Activated naive CD8-positive, alpha-beta T cell (primary cell): ENCODE data around the gene ZFP90.
"Not testable (repeated sequence)": the region's sequence is repeated elsewhere in the genome, so short reads cannot be mapped to it uniquely, and the experiment has no call there.

Source experiments
- H3K27ac Mint-ChIP-seq: one replicate; pipeline ENCODE4 v1.8.0; 2021; ENCODE audit warnings: mixed read lengths
- H3K27me3 Mint-ChIP-seq: one replicate; pipeline ENCODE4 v1.8.0; 2021; ENCODE audit warnings: mixed read lengths
- H3K36me3 Mint-ChIP-seq: one replicate; pipeline ENCODE4 v1.8.0; 2021; ENCODE audit warnings: mixed read lengths
- H3K4me1 Mint-ChIP-seq: one replicate; pipeline ENCODE4 v1.8.0; 2021; ENCODE audit warnings: low read depth, mixed read lengths
- H3K4me3 Mint-ChIP-seq: one replicate; pipeline ENCODE4 v1.8.0; 2021; ENCODE audit warnings: mild to moderate bottlenecking, mixed read lengths
- H3K9me3 Mint-ChIP-seq: one replicate; pipeline ENCODE4 v1.8.0; 2021; ENCODE audit warnings: low read depth, mixed read lengths

The ZFP90 gene

GRCh38 chr16:68538880-68539701 is at the start of gene ZFP90:
Gene ZFP90, plus strand, starts transcription at chr16:68539291. Its CDS starts 502 bp downstream, at chr16:68539793.
- peaks cover 13% of the 10 kb centered on the region for H3K4me1 Mint-ChIP-seq

GRCh38 chr16:68490358-68490757 is 48.7 kb upstream of the ZFP90 start:
- H3K4me3 Mint-ChIP-seq = no peak overlapping the region
- no peak overlapping the region for H3K27ac Mint-ChIP-seq
- peaks cover 2% of the 10 kb centered on the region for H3K4me1 Mint-ChIP-seq
- no peaks in the 10 kb centered on the region for H3K36me3 Mint-ChIP-seq
- no peaks in the 10 kb centered on the region for H3K27me3 Mint-ChIP-seq
- H3K9me3 Mint-ChIP-seq = no peaks in the 10 kb centered on the region

More at GRCh38 chr16:68538880-68539701, at the start of gene ZFP90:
- H3K9me3 Mint-ChIP-seq = no peaks in the 10 kb centered on the region
- no peaks in the 10 kb centered on the region for H3K27me3 Mint-ChIP-seq
- H3K4me3 Mint-ChIP-seq = peak within 1 kb of the TSS; percentile 95
- peak within 1 kb of the TSS; percentile 98 for H3K27ac Mint-ChIP-seq
- peaks cover 16% of the 10 kb centered on the region for H3K36me3 Mint-ChIP-seq

GRCh38 chr16:68490829-68491575 is 48.1 kb upstream of the ZFP90 start:
- H3K9me3 Mint-ChIP-seq = no peaks in the 10 kb centered on the region
- no peaks in the 10 kb centered on the region for H3K36me3 Mint-ChIP-seq
- H3K4me3 Mint-ChIP-seq = no peak overlapping the region
- no peak overlapping the region for H3K27ac Mint-ChIP-seq
- H3K27me3 Mint-ChIP-seq = no peaks in the 10 kb centered on the region
- H3K4me1 Mint-ChIP-seq = peaks cover 2% of the 10 kb centered on the region

GRCh38 chr16:68491576-68491950 is 47.5 kb upstream of the ZFP90 start:
- no peaks in the 10 kb centered on the region for H3K27me3 Mint-ChIP-seq
- no peaks in the 10 kb centered on the region for H3K36me3 Mint-ChIP-seq
- H3K4me1 Mint-ChIP-seq = peaks cover 2% of the 10 kb centered on the region
- H3K9me3 Mint-ChIP-seq = no peaks in the 10 kb centered on the region
- H3K27ac Mint-ChIP-seq = no peak overlapping the region
- no peak overlapping the region for H3K4me3 Mint-ChIP-seq

- no peaks in the 10 kb centered on the region for H3K9me3 Mint-ChIP-seq
- no peaks in the 10 kb centered on the region for H3K36me3 Mint-ChIP-seq
- H3K4me3 Mint-ChIP-seq = no peak overlapping the region
- peaks cover under 1% of the 10 kb centered on the region for H3K4me1 Mint-ChIP-seq
- no peak overlapping the region for H3K27ac Mint-ChIP-seq
- no peaks in the 10 kb centered on the region for H3K27me3 Mint-ChIP-seq
Observed at GRCh38 chr16:68492151-68492542, 46.9 kb upstream of the ZFP90 start.

GRCh38 chr16:68492543-68493411 is 46.3 kb upstream of the ZFP90 start:
- H3K36me3 Mint-ChIP-seq = no peaks in the 10 kb centered on the region
- no peak overlapping the region for H3K27ac Mint-ChIP-seq
- no peaks in the 10 kb centered on the region for H3K27me3 Mint-ChIP-seq
- no peaks in the 10 kb centered on the region for H3K4me1 Mint-ChIP-seq
- no peaks in the 10 kb centered on the region for H3K9me3 Mint-ChIP-seq
- no peak overlapping the region for H3K4me3 Mint-ChIP-seq

GRCh38 chr16:68493412-68494070 is 45.5 kb upstream of the ZFP90 start:
- Mint-ChIP-seq H3K27ac (no peak overlapping the region), H3K36me3 (no peaks in the 10 kb centered on the region), H3K27me3 (no peaks in the 10 kb centered on the region), H3K9me3 (no peaks in the 10 kb centered on the region), H3K4me1 (no peaks in the 10 kb centered on the region), H3K4me3 (no peak overlapping the region)

GRCh38 chr16:68494261-68494660 is 44.8 kb upstream of the ZFP90 start:
- not testable (repeated sequence) for H3K9me3 Mint-ChIP-seq, H3K36me3 Mint-ChIP-seq, H3K27me3 Mint-ChIP-seq, H3K4me1 Mint-ChIP-seq, H3K27ac Mint-ChIP-seq, H3K4me3 Mint-ChIP-seq

GRCh38 chr16:68496689-68497088 is 42.4 kb upstream of the ZFP90 start:
- H3K4me1 Mint-ChIP-seq = peaks cover 2% of the 10 kb centered on the region
- H3K9me3 Mint-ChIP-seq = no peaks in the 10 kb centered on the region
- H3K27ac Mint-ChIP-seq = no peak overlapping the region
- H3K36me3 Mint-ChIP-seq = no peaks in the 10 kb centered on the region
- H3K4me3 Mint-ChIP-seq = no peak overlapping the region
- no peaks in the 10 kb centered on the region for H3K27me3 Mint-ChIP-seq

GRCh38 chr16:68499006-68499405 is 40.1 kb upstream of the ZFP90 start:
- Mint-ChIP-seq H3K4me3 (no peak overlapping the region), H3K9me3 (no peaks in the 10 kb centered on the region), H3K27ac (no peak overlapping the region), H3K27me3 (no peaks in the 10 kb centered on the region), H3K36me3 (no peaks in the 10 kb centered on the region), H3K4me1 (peaks cover 2% of the 10 kb centered on the region)

GRCh38 chr16:68503334-68503733 is 35.8 kb upstream of the ZFP90 start:
- Mint-ChIP-seq H3K9me3 (no peaks in the 10 kb centered on the region), H3K27ac (no peak overlapping the region), H3K4me1 (peaks cover 2% of the 10 kb centered on the region), H3K4me3 (no peak overlapping the region), H3K27me3 (no peaks in the 10 kb centered on the region), H3K36me3 (no peaks in the 10 kb centered on the region)

- no peak overlapping the region for H3K27ac Mint-ChIP-seq
- H3K27me3 Mint-ChIP-seq = no peaks in the 10 kb centered on the region
- H3K36me3 Mint-ChIP-seq = no peaks in the 10 kb centered on the region
- H3K4me1 Mint-ChIP-seq = peaks cover under 1% of the 10 kb centered on the region
- H3K4me3 Mint-ChIP-seq = no peak overlapping the region
- no peaks in the 10 kb centered on the region for H3K9me3 Mint-ChIP-seq
Observed at GRCh38 chr16:68504066-68504465, 35.0 kb upstream of the ZFP90 start.

GRCh38 chr16:68506331-68507053 is 32.6 kb upstream of the ZFP90 start:
- Mint-ChIP-seq H3K27me3 (no peaks in the 10 kb centered on the region), H3K4me3 (no peak overlapping the region), H3K27ac (no peak overlapping the region), H3K36me3 (no peaks in the 10 kb centered on the region), H3K4me1 (peaks cover 1% of the 10 kb centered on the region), H3K9me3 (no peaks in the 10 kb centered on the region)

- peaks cover 1% of the 10 kb centered on the region for H3K4me1 Mint-ChIP-seq
- no peaks in the 10 kb centered on the region for H3K27me3 Mint-ChIP-seq
- H3K9me3 Mint-ChIP-seq = no peaks in the 10 kb centered on the region
- no peak overlapping the region for H3K27ac Mint-ChIP-seq
- no peak overlapping the region for H3K4me3 Mint-ChIP-seq
- no peaks in the 10 kb centered on the region for H3K36me3 Mint-ChIP-seq
Observed at GRCh38 chr16:68508013-68508412, 31.1 kb upstream of the ZFP90 start.
